ENCODE measurements around the gene ADCK1.

DNA sequence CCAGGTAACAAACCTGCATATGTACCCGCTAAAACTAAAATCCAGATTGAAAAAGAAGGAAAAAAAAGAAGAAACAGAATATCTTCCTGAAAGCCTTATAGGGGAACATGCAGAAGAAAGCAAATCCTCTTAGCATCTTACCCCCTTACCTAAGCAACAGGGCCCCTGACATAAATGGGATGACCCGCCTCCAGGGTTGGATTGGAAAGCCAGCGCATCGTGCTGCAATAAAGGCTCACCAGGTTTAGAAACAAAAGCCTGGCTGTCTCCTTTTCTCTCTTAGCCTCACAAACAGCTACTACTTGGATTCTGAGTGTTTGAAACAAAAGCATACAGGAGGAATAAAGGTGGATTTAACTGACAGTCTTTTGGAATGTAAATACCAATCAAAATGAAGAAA is 13.8 kb upstream of the ADCK1 start:
- TF ChIP-seq, protein P1, sequence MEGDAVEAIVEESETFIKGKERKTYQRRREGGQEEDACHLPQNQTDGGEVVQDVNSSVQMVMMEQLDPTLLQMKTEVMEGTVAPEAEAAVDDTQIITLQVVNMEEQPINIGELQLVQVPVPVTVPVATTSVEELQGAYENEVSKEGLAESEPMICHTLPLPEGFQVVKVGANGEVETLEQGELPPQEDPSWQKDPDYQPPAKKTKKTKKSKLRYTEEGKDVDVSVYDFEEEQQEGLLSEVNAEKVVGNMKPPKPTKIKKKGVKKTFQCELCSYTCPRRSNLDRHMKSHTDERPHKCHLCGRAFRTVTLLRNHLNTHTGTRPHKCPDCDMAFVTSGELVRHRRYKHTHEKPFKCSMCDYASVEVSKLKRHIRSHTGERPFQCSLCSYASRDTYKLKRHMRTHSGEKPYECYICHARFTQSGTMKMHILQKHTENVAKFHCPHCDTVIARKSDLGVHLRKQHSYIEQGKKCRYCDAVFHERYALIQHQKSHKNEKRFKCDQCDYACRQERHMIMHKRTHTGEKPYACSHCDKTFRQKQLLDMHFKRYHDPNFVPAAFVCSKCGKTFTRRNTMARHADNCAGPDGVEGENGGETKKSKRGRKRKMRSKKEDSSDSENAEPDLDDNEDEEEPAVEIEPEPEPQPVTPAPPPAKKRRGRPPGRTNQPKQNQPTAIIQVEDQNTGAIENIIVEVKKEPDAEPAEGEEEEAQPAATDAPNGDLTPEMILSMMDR (IDR thresholded peaks at IDR 0.05), result no peak
- no peak for TF ChIP-seq POLR2A (IDR thresholded peaks at IDR 0.05)

All from right lobe of liver (tissue), 4 donors.